Ovary (tissue), 3 donors: ENCODE results near the gene GATA3.

ENCODE experiments used
- POLR2A ChIP-seq: fragments of 450-650 bp; IDR thresholded peaks from one replicate; pipeline ENCODE4 v1.6.1; 2017; ENCODE audit warnings: antibody characterized with exemption, mild to moderate bottlenecking, moderate library complexity
- TF ChIP-seq, protein P1 (sequence below), 3 donors: fragments of 450-650 bp in 2 of 3; fragments of 200-600 bp in 1 of 3; IDR thresholded peaks; one replicate each; pipeline versions ENCODE4 v1.5.1 to v1.8.0; 2016 to 2022; ENCODE audit warnings: antibody characterized with exemption in 3 of 3, mild to moderate bottlenecking in 1 of 3
- donor health status: DM: no; HTN: no; CAD: no.

DNA sequence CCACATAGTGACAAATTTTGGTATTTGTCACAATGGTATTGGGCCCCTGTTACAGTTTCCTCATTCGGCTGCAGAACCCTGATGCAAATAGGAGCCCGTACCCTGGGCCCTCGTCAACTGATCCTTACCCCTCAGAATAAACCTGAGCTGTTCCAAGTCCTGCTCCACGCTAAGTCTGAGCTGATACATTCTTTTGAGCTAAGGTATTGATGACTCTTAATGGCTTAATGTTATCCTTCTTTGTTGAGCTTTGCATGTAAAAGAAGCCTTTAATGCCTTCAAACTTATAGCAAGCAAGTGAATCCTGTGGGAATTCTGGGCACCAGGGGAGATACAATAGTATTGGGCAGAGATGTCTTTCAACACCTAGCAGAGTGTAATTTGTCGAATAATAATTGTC, 31.8 kb downstream of the GATA3 start:
- no peak for TF ChIP-seq POLR2A
- TF ChIP-seq, protein P1, sequence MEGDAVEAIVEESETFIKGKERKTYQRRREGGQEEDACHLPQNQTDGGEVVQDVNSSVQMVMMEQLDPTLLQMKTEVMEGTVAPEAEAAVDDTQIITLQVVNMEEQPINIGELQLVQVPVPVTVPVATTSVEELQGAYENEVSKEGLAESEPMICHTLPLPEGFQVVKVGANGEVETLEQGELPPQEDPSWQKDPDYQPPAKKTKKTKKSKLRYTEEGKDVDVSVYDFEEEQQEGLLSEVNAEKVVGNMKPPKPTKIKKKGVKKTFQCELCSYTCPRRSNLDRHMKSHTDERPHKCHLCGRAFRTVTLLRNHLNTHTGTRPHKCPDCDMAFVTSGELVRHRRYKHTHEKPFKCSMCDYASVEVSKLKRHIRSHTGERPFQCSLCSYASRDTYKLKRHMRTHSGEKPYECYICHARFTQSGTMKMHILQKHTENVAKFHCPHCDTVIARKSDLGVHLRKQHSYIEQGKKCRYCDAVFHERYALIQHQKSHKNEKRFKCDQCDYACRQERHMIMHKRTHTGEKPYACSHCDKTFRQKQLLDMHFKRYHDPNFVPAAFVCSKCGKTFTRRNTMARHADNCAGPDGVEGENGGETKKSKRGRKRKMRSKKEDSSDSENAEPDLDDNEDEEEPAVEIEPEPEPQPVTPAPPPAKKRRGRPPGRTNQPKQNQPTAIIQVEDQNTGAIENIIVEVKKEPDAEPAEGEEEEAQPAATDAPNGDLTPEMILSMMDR (IDR thresholded peaks at IDR 0.05), result no peak
